Measurements from ENCODE around the gene LGALS7.

The LGALS7 gene

DNA sequence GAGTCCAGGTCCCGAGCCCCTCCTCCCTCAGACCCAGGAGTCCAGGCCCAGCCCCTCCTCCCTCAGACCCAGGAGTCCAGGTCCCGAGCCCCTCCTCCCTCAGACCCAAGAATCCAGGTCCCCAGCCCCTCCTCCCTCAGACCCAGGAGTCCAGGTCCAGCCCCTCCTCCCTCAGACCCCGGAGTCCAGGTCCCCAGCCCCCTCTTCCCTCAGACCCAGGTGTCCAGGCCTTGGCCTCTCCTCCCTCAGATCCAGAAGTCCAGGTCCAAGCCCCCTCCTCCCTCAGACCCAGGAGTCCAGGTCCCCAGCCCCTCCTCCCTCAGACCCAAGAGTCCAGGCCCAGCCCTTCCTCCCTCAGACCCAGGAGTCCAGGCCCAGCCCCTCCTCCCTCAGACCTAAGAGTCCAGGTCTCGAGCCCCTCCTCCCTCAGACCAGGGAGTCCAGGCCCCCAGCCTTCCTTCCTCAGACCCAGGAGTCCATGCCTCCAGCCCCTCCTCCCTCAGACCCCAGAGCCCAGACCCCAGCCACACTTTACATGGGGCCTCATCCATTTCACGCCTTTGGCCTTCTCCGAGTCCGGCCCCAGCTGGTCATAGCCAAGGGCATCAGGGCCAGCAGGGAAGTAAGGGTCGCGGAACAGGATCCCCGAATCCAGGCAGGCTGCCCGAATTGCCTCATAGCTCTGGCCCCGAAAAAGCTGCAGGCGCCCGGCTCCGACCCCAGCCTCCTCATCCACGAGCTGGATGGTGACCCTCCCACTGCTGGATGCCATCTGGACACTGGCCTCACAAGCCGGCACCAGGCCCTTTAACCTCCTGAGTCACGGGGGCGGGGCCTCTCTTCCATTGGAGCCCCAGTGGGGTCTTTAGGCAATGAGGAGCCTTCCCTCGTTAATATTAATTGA, 29.7 kb downstream of the LGALS7 start:
- Histone ChIP-seq H3K27ac (ENCODE audit: low read depth, low read length, poor library complexity, severe bottlenecking) (no peak overlapping the region), H3K4me2 (ENCODE audit: low read length) (no peak overlapping the region), H3K4me1 (ENCODE audit: insufficient read depth, low read length, severe bottlenecking) (no peaks in the 10 kb centered on the region), H3K79me2 (ENCODE audit: insufficient read depth, low read length) (no peaks in the 10 kb centered on the region), H3K36me3 (ENCODE audit: insufficient read depth, low read length) (no peaks in the 10 kb centered on the region), H3F3A (ENCODE audit: insufficient read depth, low read length) (no peaks in the 10 kb centered on the region), H3K27me3 (ENCODE audit: insufficient read depth, low read length) (no peaks in the 10 kb centered on the region), H4K20me1 (ENCODE audit: insufficient read depth, low read length) (no peaks in the 10 kb centered on the region), H2AFZ (ENCODE audit: low read length) (no peak overlapping the region), H3K9me3 (ENCODE audit: low read length) (no peaks in the 10 kb centered on the region), H3K9ac (ENCODE audit: low read length) (no peak overlapping the region), H3K9me2 (ENCODE audit: low read depth, low read length) (no peaks in the 10 kb centered on the region), H3K4me3 (ENCODE audit: low read depth, low read length, poor library complexity, severe bottlenecking) (no peak overlapping the region)
- TF ChIP-seq, protein P1, sequence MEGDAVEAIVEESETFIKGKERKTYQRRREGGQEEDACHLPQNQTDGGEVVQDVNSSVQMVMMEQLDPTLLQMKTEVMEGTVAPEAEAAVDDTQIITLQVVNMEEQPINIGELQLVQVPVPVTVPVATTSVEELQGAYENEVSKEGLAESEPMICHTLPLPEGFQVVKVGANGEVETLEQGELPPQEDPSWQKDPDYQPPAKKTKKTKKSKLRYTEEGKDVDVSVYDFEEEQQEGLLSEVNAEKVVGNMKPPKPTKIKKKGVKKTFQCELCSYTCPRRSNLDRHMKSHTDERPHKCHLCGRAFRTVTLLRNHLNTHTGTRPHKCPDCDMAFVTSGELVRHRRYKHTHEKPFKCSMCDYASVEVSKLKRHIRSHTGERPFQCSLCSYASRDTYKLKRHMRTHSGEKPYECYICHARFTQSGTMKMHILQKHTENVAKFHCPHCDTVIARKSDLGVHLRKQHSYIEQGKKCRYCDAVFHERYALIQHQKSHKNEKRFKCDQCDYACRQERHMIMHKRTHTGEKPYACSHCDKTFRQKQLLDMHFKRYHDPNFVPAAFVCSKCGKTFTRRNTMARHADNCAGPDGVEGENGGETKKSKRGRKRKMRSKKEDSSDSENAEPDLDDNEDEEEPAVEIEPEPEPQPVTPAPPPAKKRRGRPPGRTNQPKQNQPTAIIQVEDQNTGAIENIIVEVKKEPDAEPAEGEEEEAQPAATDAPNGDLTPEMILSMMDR (IDR thresholded peaks at IDR 0.05; ENCODE audit: low read length), result no peak
- no peak for TF ChIP-seq EZH2 (IDR thresholded peaks at IDR 0.05; ENCODE audit: borderline replicate concordance, low read length)

DNA sequence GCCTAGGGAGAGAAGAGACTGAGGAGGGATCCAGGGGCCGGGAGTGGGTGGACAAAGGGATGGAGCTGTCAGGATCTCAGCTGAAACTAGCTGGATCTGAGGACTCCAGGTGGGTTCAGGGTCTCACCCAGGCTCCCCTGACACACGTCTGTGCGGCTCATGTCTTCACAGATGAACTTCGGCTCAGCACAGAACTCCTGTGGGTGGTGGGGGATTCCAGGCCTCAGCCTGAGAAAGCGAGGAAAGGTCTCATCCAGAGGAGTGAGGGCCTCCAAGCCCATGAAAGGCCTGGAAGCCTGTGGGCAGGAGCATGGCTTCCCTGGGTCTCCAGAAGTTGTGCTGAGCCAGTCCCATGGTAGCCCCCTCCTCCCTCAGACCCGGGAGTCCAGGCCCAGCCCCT, 30.4 kb downstream of the LGALS7 start:
- Histone ChIP-seq H3K36me3 (ENCODE audit: insufficient read depth, low read length) (no peaks in the 10 kb centered on the region), H2AFZ (ENCODE audit: low read length) (no peak overlapping the region), H3K4me3 (ENCODE audit: low read depth, low read length, poor library complexity, severe bottlenecking) (no peak overlapping the region), H3K9me3 (ENCODE audit: low read length) (no peaks in the 10 kb centered on the region), H3K27me3 (ENCODE audit: insufficient read depth, low read length) (no peaks in the 10 kb centered on the region), H3K9ac (ENCODE audit: low read length) (no peak overlapping the region), H3K79me2 (ENCODE audit: insufficient read depth, low read length) (no peaks in the 10 kb centered on the region), H3K4me1 (ENCODE audit: insufficient read depth, low read length, severe bottlenecking) (no peaks in the 10 kb centered on the region), H4K20me1 (ENCODE audit: insufficient read depth, low read length) (no peaks in the 10 kb centered on the region), H3K4me2 (ENCODE audit: low read length) (no peak overlapping the region), H3F3A (ENCODE audit: insufficient read depth, low read length) (no peaks in the 10 kb centered on the region), H3K9me2 (ENCODE audit: low read depth, low read length) (no peaks in the 10 kb centered on the region), H3K27ac (ENCODE audit: low read depth, low read length, poor library complexity, severe bottlenecking) (no peak overlapping the region)
- TF ChIP-seq, protein P1 (IDR thresholded peaks at IDR 0.05; ENCODE audit: low read length), result no peak
- TF ChIP-seq EZH2 (IDR thresholded peaks at IDR 0.05; ENCODE audit: borderline replicate concordance, low read length), result no peak

DNA sequence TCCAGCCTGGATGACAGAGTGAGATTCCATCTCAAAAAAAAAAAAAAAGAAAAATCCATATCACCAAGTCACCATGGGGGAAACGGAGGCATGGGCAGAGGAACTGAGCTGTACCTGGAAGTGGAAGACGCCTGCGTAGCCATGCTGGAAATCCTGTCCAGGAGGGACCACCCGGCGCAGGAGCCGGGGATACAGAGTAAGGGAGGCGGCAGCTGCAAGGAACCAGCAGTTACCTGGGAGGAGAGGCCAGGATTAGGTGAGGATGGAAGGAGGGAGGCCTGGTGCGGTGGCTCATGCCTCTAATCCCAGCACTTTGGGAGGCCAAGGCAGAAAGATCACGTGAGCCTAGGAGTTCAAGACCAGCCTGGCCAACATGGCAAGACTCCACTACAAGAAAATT, 31.0 kb downstream of the LGALS7 start:
- no peaks in the 10 kb centered on the region for H3F3A ChIP-seq (ENCODE audit: insufficient read depth, low read length)
- H3K4me3 ChIP-seq (ENCODE audit: low read depth, low read length, poor library complexity, severe bottlenecking), result no peak overlapping the region
- H3K27ac ChIP-seq (ENCODE audit: low read depth, low read length, poor library complexity, severe bottlenecking), result no peak overlapping the region
- no peak overlapping the region for H3K9ac ChIP-seq (ENCODE audit: low read length)
- H2AFZ ChIP-seq (ENCODE audit: low read length), result no peak overlapping the region
- H3K27me3 ChIP-seq (ENCODE audit: insufficient read depth, low read length), result no peaks in the 10 kb centered on the region
- H4K20me1 ChIP-seq (ENCODE audit: insufficient read depth, low read length), result no peaks in the 10 kb centered on the region
- no peaks in the 10 kb centered on the region for H3K9me2 ChIP-seq (ENCODE audit: low read depth, low read length)
- no peaks in the 10 kb centered on the region for H3K4me1 ChIP-seq (ENCODE audit: insufficient read depth, low read length, severe bottlenecking)
- TF ChIP-seq EZH2 (IDR thresholded peaks at IDR 0.05; ENCODE audit: borderline replicate concordance, low read length), result no peak
- TF ChIP-seq, protein P1 (IDR thresholded peaks at IDR 0.05; ENCODE audit: low read length), result no peak
- H3K4me2 ChIP-seq (ENCODE audit: low read length), result no peak overlapping the region
- no peaks in the 10 kb centered on the region for H3K36me3 ChIP-seq (ENCODE audit: insufficient read depth, low read length)
- no peaks in the 10 kb centered on the region for H3K79me2 ChIP-seq (ENCODE audit: insufficient read depth, low read length)
- H3K9me3 ChIP-seq (ENCODE audit: low read length), result no peaks in the 10 kb centered on the region

Data from OCI-LY1 (cell line).